ENCODE results near the gene TRMT2A. TPM values are rescaled to one million over a fixed set of nuclear protein-coding genes. Genes with fewer than 3 reads are reported as not detected.

The TRMT2A gene
- total RNA-seq, 1 experiment from 2014 or later = 47.1 TPM

DNA sequence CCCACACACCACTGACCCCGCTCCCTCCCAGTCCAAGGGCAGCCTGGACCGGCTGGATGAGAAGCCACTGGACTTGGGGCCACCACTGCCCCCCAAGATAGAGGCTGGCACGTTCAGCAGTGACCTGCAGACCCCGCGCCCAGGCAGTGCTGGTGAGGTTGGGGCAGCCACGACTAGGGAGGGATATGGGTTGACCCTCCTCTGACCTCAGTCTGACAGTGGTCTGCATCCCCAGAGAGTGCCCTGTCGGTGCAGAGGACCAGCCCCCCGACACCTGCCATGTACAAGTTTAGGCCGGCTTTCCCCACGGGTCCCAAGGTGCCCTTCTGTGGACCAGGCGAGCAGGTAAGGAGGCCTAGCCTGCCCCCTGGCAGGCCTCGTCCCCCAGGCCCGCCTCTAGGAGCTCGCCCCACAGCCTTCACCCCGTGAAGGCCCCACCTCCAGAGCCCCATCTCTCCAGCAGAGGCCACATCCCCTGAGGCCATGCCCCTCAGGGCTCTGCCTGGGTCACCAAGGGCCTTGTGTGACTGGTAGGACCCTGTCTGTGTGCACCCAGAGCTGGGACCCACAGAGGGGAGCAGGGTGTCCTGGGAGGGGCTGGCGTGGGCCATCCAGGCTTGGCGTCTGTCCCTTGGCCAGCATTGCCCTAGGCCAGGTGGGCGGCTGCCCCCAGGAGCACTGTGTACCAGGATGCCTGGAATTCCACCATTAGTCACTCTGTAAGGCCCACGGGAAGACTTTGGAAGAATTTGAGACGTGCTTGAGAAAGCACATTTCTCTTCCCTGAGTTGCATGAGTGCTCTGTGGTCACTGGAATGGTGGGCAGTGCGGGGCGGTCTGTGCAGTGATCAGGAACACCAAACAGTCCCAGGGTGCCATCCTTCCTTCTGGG is 24.4 kb upstream of the TRMT2A start:
- Mint-ChIP-seq H3K4me1 (ENCODE audit: insufficient read depth, unreplicated experiment) (no peaks in the 10 kb centered on the region), H3K27me3 (ENCODE audit: insufficient read depth, unreplicated experiment) (no peaks in the 10 kb centered on the region), H3K9me3 (ENCODE audit: unreplicated experiment) (no peaks in the 10 kb centered on the region), H3K27ac (ENCODE audit: low read depth, unreplicated experiment) (peak overlapping the region; percentile 31), H3K36me3 (ENCODE audit: insufficient read depth, unreplicated experiment) (peaks cover 7% of the 10 kb centered on the region), H3K4me3 (ENCODE audit: unreplicated experiment) (no peak overlapping the region)
- ChIA-PET CTCF (no interaction called here), POLR2A (no interaction called here)
- BruUV-seq (replicated peaks) = no TSS peak
- intact Hi-C loops (cut with micrococcal nuclease) = no loop called here
- DNase-seq (ENCODE audit: unreplicated experiment) = no peak
- TF ChIP-seq, protein P1, sequence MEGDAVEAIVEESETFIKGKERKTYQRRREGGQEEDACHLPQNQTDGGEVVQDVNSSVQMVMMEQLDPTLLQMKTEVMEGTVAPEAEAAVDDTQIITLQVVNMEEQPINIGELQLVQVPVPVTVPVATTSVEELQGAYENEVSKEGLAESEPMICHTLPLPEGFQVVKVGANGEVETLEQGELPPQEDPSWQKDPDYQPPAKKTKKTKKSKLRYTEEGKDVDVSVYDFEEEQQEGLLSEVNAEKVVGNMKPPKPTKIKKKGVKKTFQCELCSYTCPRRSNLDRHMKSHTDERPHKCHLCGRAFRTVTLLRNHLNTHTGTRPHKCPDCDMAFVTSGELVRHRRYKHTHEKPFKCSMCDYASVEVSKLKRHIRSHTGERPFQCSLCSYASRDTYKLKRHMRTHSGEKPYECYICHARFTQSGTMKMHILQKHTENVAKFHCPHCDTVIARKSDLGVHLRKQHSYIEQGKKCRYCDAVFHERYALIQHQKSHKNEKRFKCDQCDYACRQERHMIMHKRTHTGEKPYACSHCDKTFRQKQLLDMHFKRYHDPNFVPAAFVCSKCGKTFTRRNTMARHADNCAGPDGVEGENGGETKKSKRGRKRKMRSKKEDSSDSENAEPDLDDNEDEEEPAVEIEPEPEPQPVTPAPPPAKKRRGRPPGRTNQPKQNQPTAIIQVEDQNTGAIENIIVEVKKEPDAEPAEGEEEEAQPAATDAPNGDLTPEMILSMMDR (IDR thresholded peaks at IDR 0.05; ENCODE audit: unreplicated experiment) = no peak

DNA sequence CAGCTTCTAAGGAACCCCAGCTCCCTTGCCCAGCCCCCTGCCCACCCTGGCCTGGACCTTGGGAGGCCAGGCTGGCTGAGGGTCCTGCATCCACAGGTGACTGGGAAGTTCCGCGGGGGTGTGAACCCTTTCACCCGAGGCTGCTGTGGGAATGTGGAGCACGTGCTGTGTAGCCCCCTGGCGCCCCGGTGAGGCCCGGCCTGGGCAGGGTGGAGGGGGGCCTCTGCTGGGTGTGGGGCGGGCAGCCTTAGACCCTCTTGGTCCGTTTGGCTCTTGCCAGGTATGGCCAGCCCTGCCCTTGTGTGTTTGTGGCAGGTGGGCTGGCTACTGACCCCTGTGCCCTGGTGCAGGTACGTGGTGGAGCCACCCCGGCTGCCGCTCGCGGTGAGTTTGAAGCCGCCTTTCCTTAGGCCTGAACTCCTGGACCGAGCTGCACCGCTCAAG is 23.5 kb upstream of the TRMT2A start:
- Mint-ChIP-seq H3K27me3 (ENCODE audit: insufficient read depth, unreplicated experiment) (no peaks in the 10 kb centered on the region), H3K9me3 (ENCODE audit: unreplicated experiment) (no peaks in the 10 kb centered on the region), H3K4me1 (ENCODE audit: insufficient read depth, unreplicated experiment) (no peaks in the 10 kb centered on the region), H3K36me3 (ENCODE audit: insufficient read depth, unreplicated experiment) (peaks cover 7% of the 10 kb centered on the region), H3K4me3 (ENCODE audit: unreplicated experiment) (no peak overlapping the region), H3K27ac (ENCODE audit: low read depth, unreplicated experiment) (no peak overlapping the region)
- intact Hi-C loops (cut with micrococcal nuclease) = no loop called here
- TF ChIP-seq, protein P1 (IDR thresholded peaks at IDR 0.05; ENCODE audit: unreplicated experiment) = no peak
- BruUV-seq (replicated peaks) = no TSS peak
- DNase-seq (ENCODE audit: unreplicated experiment) = no peak
- CTCF ChIA-PET = no interaction called here
- POLR2A ChIA-PET = no interaction called here

DNA sequence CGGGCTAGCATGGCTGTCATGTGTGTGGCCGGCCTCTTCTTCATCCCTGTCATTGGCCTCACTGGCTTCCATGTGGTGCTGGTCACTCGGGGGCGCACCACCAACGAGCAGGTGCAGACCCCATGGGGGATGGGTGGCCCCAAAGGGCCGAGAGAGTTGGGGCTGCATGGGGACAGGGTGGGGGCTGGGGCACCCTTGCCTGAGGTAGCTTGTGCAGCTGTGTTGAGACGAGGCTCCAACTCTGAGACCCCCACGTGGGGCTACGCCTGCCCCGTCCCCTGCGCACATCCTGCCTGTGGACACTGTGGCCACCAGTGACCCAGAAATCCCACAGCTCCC is 23.1 kb upstream of the TRMT2A start:
- DNase-seq (ENCODE audit: unreplicated experiment) = no peak
- Mint-ChIP-seq H3K27me3 (ENCODE audit: insufficient read depth, unreplicated experiment) (no peaks in the 10 kb centered on the region), H3K36me3 (ENCODE audit: insufficient read depth, unreplicated experiment) (peaks cover 7% of the 10 kb centered on the region), H3K4me1 (ENCODE audit: insufficient read depth, unreplicated experiment) (no peaks in the 10 kb centered on the region), H3K9me3 (ENCODE audit: unreplicated experiment) (no peaks in the 10 kb centered on the region), H3K4me3 (ENCODE audit: unreplicated experiment) (no peak overlapping the region), H3K27ac (ENCODE audit: low read depth, unreplicated experiment) (no peak overlapping the region)
- TF ChIP-seq, protein P1 (IDR thresholded peaks at IDR 0.05; ENCODE audit: unreplicated experiment) = no peak
- ChIA-PET POLR2A (no interaction called here), CTCF (no interaction called here)
- BruUV-seq (replicated peaks) = no TSS peak
- intact Hi-C loops (cut with micrococcal nuclease) = no loop called here

DNA sequence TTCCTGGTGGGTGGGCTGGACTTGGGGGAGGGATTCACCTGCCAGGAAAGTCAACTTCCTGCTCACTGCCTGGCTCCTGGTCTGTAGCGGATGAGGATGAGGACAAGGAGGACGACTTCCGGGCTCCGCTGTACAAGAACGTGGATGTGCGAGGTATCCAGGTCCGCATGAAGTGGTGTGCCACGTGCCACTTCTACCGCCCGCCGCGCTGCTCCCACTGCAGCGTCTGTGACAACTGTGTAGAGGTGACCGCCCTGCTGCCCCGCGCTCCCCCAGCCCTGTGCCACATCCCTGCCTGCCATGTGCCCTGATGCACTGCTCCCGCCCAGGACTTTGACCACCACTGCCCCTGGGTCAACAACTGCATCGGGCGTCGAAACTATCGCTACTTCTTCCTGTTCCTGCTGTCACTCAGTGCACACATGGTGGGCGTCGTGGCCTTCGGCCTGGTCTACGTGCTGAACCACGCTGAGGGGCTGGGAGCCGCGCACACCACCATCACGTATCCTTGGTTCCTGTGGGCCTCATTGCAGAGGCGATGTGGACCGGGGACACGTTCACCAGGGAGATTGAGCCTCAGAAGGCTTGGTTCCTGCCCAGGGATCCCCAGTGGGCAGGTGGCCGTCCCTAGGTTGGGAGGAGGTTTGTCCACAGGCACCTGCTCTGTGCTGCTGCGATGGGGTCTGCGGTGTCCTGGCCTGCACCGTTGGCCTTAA is 22.5 kb upstream of the TRMT2A start:
- BruUV-seq (replicated peaks) = no TSS peak
- TF ChIP-seq, protein P1 (IDR thresholded peaks at IDR 0.05; ENCODE audit: unreplicated experiment) = no peak
- ChIA-PET POLR2A (no interaction called here), CTCF (no interaction called here)
- Mint-ChIP-seq H3K9me3 (ENCODE audit: unreplicated experiment) (no peaks in the 10 kb centered on the region), H3K4me1 (ENCODE audit: insufficient read depth, unreplicated experiment) (no peaks in the 10 kb centered on the region), H3K27me3 (ENCODE audit: insufficient read depth, unreplicated experiment) (no peaks in the 10 kb centered on the region), H3K4me3 (ENCODE audit: unreplicated experiment) (no peak overlapping the region), H3K27ac (ENCODE audit: low read depth, unreplicated experiment) (no peak overlapping the region), H3K36me3 (ENCODE audit: insufficient read depth, unreplicated experiment) (peaks cover 7% of the 10 kb centered on the region)
- intact Hi-C loops (cut with micrococcal nuclease) = no loop called here
- no peak for DNase-seq (ENCODE audit: unreplicated experiment)
